KBM-7 (cell line): ENCODE data around the gene KLK12.
A peak's percentile ranks its signal among the peaks of the same experiment; 100 is the strongest.

Experiments
- DNase-seq: peaks from one replicate; pipeline ENCODE4 v3.0.0-alpha.2; 2015
- in situ Hi-C: fragments of 300-500 bp; cut with MboI; formaldehyde crosslinking; loops from 2 replicates; pipeline ENCODE4 v1.14.3; 2020; ENCODE audit warnings: low sequenced_read_pairs, low pct_unique_long_range_greater_than_20kb, mixed read lengths

Gene KLK12

DNA sequence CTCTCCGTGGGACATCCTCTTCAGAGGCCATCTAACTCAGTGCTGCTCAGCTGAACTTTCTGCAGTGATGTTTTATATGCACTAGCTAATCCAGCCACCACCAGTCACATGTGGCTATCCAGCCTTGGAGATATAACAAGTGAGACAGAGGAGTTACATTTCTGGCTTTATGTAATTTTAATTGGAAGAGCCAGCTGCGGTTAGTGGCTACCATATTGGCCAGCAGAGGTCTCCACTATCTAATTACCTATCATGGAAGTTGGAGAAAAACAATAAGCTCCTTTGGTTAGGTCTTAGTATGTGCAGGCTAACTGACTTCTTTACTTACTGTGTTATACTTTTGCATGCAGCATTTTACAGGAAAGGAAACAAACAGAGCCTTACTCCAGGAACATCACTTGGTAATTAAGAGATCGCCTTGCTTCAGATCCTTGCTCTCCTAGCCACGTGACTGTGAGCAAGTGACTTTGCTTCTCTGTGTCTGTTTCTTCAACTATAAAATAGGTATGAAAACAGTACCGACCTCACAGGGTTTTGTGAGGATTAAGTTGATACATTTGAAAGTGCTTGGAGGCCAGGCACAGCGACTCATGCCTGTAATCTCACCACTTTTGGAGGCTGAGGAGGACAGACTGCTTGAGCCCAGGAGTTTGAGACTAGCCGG, 13.7 kb downstream of the KLK12 start:
- DNase-seq = peak; percentile 68
- in situ Hi-C loops = no loop called here

DNA sequence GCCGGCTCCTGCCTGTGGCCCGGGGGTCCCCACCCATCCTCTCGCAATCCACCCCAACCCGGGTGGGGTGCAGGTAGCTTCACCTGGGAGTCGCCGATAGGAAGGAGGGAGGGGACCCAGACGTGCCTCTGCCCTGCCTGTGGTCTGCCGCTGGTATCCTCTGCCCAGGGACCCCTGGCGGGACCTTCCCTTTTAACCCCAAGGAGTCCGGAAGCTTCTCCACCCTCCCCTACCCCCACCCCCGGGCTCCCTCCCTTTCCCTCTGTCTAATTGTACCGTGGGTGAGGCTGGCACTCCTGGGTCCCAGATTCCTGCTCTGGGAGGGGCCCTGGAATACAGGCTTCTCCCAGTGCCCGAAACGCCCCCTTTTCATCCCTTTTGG, 15.3 kb downstream of the KLK12 start, which contains the start of gene KLK10:
TSS of gene KLK10 (minus strand) at position 166 of the 382 bp plus-strand sequence. CDS start 579 bp downstream, outside the sequence.
- DNase-seq = no peak
- in situ Hi-C loops = no loop called here

DNA sequence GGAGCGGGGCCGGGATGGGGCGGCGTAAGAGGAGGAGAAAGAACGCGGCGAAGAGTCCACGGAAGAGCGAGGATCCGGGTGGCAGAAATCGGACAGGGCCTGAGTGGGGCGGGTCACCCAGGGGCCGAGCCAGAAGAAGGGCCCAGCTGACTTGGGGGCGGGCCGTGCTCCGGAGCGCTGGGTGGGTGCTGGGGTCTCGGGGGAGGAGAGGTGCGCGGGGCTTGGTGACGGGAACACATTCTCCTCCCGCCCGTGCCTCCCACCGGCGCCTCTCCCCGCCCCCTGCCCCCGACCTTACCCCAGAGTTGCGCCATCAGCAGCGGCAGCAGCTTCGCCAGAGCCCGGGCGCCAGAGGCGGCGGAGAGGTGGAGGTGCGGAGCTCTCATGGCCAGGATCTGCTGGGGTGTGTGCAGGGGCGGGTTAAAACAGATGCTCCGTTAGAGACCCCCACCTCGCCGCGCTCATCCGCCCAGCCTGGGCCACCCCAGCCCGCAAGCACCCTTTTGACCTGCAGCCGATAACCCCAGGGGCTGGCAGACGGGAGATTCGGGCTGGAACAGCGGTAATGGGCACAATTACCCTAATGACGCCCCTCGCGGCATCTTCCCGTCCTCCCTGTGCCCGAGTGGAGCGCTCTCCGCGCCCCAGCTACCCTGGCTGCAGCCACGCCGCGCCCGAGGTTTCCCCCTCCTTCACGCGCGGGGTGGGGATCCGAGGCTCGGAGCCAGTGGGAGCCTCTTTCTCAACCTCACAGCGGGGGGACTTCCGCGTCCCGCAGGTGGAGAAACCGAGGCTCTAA, 15.9 kb downstream of the KLK12 start:
- in situ Hi-C loops = no loop called here

DNA sequence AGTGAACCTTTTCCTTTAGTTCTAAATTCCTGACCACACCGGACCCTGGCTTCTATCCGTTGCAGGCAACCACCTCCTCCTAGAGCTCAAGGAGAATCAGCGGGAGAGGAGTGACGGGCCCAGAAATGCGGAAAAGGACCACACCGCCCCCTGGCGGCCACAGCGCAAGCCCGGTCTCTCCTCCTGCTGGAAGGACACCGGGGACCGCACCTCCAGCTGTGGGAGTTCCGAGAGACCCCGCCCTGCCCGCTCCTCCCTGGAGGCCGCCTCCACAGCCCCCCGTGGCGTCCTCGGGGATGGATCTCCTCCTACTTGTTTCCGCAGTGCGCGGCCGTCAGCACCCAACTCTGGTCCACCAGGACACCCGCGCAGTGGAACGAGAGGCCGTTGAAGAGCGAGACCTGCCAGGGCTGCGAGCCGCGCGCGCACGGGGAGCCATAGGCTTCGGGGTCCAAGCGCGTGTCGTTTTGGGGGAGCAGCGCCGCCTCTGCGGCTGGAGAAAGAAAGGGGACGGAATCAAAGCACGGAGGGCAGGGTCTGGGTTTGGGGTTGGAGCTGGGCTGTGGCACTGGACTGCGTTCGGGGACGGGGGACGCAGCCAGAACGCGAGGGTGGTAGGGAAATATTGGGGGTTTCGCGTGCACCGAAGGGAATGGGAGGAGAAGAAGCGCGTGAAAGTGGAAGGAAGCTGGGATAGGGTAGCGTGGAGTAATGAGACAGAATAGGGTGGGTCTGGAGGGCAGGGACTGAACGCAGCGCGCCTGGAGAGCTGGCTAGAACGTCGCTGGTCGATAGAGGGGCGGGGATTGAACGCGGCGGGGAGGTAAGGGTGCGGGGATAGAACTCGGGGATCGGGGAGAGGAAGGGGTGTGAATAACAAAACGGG, 17.8 kb downstream of the KLK12 start:
- in situ Hi-C loops = no loop called here
- peak; percentile 70 for DNase-seq

More for the DNA sequence above, 15.9 kb downstream of the KLK12 start:
- no peak for DNase-seq

DNA sequence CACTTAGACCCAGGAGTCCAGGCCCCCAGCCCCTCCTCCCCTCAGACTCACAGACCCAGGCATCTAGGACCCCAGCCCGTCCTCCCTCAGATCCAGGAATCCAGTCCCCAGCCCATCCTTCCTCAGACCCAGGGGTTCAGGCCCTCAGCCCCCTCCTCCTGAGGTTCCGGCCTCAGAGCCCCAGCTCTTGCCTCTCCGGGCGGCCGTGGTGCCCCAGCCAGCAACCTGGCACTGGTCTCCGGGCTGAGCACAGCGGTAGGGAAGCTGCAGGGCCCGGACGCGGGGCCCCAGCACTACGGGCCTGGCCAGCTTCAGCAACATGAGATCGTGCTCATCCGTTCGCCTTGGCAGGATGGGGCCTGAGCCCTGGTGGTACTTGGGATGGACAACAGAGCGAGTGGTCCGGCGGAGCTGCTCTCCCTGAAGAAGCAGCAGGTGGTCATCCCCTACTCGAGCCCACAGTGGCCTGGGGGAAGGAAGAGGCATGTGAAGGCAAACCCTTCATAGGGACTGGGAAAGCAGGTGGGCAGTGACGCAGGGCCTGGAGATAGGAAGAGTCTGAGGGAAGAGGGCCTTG, 19.0 kb downstream of the KLK12 start:
- DNase-seq = no peak
- in situ Hi-C loops = no loop called here

DNA sequence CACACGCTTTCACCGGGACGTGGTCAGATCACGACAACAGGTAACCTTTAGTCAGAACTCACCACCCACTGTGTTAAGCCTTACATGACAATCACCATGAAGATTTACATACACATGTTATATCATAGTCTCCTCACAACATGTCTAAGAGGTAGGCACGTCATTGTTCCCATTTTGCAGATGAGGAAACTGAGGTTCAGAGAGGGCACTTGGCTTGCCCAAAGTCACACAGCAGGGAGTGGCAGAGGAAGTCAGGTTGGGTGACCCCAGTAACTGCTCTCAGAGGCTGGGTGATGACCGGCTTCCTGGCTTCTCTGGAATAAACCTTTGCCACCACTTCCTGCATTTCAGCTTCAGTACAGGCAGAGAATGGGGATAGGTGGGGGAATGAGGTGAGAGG, 20.6 kb downstream of the KLK12 start:
- in situ Hi-C loops = no loop called here
- DNase-seq = no peak

DNA sequence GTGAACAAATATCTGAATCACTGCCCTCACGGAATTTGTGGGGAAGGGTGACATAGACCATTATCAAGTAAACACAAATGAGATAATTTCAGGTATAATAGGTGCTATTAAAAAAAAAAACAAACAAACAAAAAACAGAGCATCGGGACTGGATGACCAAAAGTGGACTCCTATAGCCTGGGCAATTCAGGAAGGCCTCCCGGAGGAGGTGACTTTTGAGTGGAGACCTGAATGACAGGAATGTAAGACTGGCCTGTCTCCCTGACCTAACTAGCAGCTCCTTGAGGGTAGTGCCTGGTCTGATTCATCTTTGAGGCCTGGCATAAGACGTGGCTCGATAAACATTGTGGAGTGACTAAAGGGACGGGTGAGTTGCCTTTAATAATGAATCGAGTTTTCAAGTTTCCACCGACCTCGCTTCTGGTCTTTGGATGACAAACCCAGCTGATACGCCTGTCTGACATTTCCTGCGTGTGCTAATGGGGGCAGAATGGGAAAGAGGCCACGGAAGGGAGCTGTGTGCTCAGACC, 22.1 kb downstream of the KLK12 start:
- in situ Hi-C loops = no loop called here
- DNase-seq = no peak

DNA sequence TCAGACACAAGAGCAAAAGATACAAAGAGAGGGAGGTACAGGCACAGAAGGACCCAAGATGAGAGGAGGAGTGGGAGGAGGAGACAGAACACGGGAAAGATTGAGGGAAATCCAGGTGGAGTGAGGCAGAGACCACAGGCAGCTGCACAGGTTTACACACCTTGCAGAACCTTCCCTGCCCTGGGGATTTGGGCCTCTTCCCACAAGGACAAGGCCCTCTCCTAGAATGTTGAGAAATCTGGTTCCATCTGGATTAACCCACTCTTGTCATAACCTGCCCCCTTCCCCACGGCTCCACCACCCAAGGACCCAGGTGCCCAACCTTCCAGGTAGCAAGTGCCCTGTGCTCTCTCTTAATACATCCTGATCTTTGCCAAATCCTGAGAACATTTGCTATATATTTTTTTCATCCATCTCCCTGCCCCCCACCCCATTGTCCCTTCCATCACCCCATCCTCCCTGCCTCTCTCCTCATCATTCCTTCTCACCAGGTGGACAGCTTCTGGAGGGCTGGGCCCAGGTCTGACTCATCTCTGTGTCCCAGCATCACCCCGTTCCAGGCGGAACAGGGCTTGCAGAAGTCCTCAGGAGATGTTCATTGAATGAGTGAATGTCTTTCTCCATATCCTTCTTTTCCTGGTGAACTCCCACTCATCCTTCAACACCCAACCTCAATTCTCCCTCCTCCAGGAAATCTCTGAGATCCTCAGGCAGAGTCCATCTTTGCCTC, 24.6 kb downstream of the KLK12 start:
- DNase-seq = no peak
- in situ Hi-C loops = no loop called here

DNA sequence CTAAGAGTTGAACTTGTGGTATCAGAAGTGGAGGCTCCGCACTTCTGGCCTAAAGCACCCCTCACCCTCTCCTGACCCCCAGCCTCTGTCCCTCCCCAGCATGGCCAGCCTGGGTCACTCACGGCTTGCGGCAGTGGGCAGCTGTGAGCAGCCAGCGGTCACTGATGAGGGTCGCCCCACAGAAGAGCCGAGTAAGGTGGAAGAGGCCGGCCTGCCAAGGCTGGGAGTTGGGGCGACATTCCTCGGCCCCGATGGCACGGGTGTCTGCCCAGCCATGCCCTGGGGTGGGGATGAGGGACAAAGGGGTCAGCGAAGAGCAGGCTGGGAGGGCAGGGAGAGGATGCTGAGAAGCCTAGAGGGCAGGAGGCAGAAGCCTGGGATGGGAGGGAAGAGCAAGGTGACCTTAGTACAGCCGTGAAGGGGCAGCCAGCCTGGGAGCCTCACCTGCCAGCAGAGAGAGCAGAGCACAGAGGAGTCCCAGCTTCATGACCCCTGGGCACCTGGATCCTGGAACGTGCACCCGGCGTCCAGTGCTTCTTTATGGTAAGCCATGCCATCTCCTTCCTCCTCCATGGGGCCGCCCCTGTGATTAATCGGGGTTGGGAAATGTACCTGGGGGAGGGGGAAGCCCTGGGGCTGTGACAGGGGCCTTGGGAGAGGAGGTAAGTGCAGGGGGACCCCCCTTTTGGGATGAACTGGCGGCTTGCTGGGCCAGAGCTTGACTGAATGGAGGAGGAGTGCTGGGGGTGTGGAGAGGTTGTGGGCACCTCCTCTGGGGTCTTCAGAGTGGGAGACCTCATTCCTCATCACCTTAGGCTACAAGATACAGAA, 25.5 kb downstream of the KLK12 start:
- in situ Hi-C loops = no loop called here
- DNase-seq = no peak

DNA sequence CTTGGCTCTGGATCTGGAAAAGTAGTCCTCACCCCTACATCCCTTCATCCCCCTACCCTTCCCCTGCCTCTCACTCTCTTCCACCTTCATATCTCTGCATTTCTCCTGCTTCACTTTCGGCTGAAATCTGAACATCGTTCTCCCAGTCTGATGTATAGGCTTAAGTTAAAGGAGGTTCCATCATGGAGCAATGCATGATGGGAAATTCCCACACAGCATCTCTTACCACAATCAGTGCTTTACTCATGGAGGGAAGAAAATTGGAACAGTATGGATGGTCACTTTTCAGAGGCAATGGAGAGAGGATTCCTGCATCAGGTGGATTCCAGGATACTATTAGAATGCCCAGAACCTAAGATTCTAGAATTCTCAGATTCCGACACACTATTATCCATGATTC, 27.3 kb downstream of the KLK12 start:
- in situ Hi-C loops = no loop called here
- no peak for DNase-seq

DNA sequence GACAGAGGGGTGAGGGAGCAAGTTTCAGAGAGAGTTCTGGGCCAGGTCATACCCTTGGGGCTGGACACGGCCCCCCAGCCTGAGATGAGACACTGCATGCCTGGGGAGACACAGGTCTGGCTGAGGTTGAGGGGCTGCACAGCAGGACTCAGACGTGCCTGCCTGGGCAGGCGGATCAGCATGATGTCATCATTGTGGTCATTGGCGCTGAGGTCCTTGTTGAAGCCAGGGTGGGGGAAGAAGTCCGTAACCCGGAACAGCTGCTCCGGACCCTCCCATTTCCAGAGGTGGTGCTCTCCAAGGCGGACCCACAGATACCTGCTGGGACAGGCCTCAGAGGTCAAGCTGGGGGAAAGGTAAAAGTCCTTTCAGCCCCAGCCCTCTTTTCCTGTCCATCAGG, 28.4 kb downstream of the KLK12 start:
- in situ Hi-C loops = no loop called here

DNA sequence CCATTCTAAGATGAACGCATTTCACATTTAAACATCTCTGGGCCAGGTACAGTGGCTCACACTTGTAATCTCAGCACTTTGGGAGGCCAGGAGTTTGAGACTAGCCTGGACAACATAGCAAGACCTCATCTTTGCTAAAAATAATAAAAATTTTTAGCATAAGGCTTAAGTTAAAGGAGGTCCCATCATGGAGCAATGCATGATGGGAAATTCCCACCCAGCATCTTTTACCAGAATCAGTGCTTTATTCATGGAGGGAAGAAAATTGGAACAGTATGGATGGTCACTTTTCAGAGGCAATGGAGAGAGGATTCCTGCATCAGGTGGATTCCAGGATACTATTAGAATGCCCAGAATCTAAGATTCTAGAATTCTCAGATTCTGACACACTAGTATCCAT, 29.6 kb downstream of the KLK12 start:
- in situ Hi-C loops = no loop called here
- no peak for DNase-seq

More for the DNA sequence above, 28.4 kb downstream of the KLK12 start:
- no peak for DNase-seq

DNA sequence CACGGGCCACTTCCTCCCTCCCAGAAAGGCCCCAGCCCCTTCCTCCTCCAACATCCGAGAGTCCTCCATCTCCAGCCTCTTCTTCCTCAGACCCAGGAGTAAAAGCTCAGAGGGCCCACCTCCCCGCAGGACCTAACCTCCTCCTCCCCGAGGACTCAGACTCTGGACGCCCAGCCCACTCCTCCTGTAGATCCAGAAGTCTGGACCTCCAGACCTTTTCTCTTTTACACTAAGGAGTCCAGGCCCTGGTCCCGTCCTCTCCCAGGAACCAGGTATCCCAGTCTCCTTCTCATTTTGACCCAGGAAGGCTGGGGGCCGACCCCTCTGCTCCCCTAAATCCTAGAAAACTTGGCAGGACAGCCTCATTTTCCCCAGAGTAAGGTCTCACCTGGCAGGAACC, 31.5 kb downstream of the KLK12 start:
- in situ Hi-C loops = no loop called here
- DNase-seq = no peak

DNA sequence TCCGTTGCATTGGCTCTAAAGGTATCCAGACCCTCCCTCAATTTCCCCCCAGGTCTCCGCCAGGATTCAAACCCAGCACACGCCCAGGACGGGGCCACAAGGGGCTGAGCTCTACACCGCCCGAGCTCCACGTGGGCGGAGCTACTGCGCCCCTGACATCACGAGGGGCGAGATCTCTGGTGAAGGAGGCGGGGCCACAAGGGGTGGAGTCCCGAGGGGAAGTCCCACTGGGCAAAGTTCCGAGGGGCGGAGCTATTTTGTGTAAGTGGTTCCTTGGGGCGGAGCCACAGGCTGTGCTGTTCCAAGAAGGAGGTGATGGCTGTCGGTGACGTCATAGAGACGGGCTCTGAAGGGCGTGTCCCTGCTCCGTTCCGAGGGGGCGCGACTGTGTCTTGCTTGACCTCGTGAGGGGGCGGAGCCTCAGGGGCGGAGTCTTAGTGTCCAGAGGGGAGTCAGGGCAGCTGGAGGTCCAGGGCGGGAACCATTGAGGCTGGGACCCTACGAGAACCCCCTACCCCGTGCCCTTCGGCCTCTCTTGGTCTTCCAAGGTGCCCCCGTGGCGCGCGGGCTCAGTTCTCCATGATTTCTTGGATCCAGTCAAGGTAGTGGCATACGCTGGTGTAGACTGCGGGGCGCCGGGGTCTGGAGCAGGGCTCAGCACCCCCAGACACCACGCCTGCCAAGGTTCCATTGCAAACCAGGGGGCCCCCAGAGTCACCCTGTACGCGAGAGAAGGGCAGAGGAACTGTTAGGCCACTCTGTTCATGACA, 32.1 kb downstream of the KLK12 start:
- DNase-seq = no peak
- in situ Hi-C loops = no loop called here

DNA sequence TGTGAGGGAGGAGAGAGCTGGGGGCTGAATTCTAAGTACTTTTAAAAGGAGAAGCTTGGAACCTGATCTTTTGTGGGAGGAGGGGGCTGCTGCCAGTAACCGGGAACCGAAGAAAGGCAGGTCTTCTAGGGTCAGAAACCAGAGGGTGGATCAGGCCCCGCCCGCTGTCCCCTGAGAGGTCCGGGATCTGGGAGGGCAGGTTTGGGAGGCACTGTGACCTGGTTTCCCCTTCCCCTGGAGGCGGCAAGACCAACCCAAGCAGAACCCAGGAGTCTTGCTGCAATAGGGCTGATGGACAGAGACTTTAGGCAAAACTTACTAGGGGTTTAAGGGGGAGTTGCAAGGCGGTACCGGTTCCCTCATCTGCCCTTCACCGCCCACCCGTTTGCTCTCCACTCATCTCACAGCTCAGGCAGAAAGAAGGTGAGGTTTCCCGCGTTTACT, 32.7 kb downstream of the KLK12 start:
- in situ Hi-C loops = no loop called here

DNA sequence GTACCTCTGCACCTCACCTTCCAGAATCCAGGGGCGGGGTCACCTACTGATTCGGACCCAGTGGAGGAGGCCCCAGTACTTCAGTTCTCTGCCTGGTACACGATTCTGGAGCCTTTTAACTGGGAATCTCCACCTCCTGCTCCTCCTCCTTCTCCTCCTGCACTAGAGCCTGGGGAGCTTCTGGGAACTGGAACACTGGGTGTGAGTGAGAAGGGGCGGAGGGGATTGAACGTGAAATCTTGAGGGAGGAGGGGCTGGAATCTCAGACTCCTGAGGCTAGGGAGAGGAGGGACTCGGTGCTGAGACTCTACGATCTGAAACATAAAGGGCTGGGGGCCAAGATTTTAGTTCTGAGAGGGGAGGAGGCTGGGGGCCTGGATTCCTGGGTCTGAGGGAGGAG, 33.3 kb downstream of the KLK12 start, which contains the start of gene KLK8:
TSS of gene KLK8 (minus strand) at position 90 of the 400 bp plus-strand sequence. CDS start 437 bp downstream, outside the sequence.
- in situ Hi-C loops = no loop called here
- no peak for DNase-seq

More for the DNA sequence above, 32.7 kb downstream of the KLK12 start:
- DNase-seq = no peak

DNA sequence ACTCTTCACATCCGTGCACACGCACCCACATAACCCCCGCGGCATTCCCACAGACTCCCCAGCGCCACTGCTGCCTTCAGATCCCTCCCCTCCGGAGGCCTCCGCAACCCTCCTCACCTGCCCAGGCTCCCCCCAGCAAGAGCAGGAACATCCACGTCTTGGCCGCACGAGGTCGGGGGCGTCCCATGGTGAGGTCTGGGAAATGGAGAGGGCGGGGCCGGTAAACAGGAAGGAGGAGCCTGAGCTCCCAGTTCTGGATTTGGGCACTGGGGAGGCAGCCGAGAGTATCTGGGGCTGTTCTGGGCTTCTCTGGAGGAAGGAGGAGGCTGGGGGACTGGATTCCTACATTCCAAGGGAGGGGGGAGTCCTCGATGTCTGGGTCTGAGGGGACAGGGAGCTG, 33.8 kb downstream of the KLK12 start:
- in situ Hi-C loops = no loop called here
- DNase-seq = no peak
